ENCODE results near the gene LRRC28. TPM values are rescaled to one million over a fixed set of nuclear protein-coding genes. Genes with fewer than 3 reads are reported as not detected.

LRRC28 gene
- total and polyA plus RNA-seq, 9 of the 15 experiments (the other 6 are each of a cell fraction or from before 2014, with no cell fraction given) = 5.5 to 17.4 (median 7.9) TPM

DNA sequence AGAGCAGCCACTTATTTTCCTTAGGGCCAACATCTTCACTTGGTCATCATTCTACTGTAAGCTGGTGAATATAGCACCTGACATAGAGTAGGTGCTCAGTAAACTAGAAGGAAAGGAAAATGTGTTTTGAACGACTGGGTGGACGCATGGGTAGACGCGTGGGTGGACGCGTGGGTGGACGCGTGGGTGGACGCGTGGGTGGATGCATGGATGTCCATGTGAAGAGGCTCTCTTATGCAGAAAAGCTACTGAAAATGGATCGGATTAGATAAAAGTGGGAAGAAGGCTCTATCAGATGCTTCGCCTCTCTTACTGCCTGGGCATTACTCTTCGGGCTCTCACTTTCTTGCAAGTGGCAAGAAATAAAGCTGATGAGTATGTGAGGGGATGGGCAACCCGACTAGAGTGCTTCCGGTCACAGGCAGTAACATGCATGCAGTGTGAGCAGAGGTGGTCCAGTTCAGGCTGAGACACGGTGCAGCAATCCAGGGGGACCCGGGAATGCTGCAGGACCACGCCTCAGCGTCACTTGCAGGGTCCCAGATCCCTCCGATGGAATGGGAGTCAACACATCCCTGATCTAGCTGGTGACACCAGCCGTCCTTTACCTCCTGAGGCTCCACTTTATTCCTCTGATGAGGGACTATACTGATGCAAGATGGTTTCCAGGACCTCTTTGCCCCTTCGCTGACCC, 176.5 kb downstream of the LRRC28 start:
- no TSS peak for BruUV-seq (replicated peaks)
- Histone ChIP-seq H3K9ac (ENCODE audit: insufficient read depth in 1 of 2, low read depth in 2 of 2, low read length in 2 of 2) (no peak overlapping the region), H3K27me3 (ENCODE audit: control insufficient read depth in 2 of 2, insufficient read depth in 2 of 2, low read length in 2 of 2) (peaks cover 10 to 70% of the 10 kb centered on the region in 2 experiments; a peak in 4 of 5 replicates), H3K27ac (ENCODE audit: extremely low read depth, low read depth, low read length) (no peak overlapping the region), H3K9me1 (ENCODE audit: control insufficient read depth, insufficient read depth, low read length) (peaks cover 3% of the 10 kb centered on the region), H3K4me3 (no peak overlapping the region), H3K4me2 (ENCODE audit: insufficient read depth, low read length) (no peak overlapping the region), H2AFZ (ENCODE audit: low read depth, low read length) (no peak overlapping the region), H3K79me2 (ENCODE audit: control insufficient read depth, insufficient read depth, low read length) (no peaks in the 10 kb centered on the region), H4K20me1 (replicated peaks; ENCODE audit: control insufficient read depth, insufficient read depth, low read length) (no peaks in the 10 kb centered on the region), H3K9me3 (replicated peaks; ENCODE audit: control insufficient read depth, insufficient read depth, low read depth, low read length) (no peaks in the 10 kb centered on the region), H3K4me1 (replicated peaks in 1 of 2; ENCODE audit: control insufficient read depth in 2 of 2, insufficient read depth in 2 of 2, low read length in 2 of 2) (peaks cover 0 to 2% of the 10 kb centered on the region in 2 experiments; a peak in 3 of 5 replicates), H3K36me3 (ENCODE audit: control insufficient read depth, insufficient read depth, low read length) (no peaks in the 10 kb centered on the region)
- POLR2A ChIA-PET = interaction anchor here (0.6 kb wide), 1 partner anchor 1810 kb away, joined by 3 read pairs; no protein-coding TSS in a partner anchor
- FAIRE-seq = no peak
- CTCF ChIA-PET (ENCODE audit: low intra/inter-chr PET ratio) = no interaction called here
- WGBS (ENCODE audit: insufficient coverage, low coverage, missing lambda C conversion rate) = 1% methylated on average over 22 of the region's 22 CpGs
- intact Hi-C loops (cut with micrococcal nuclease) = no loop called here
- no peak for ATAC-seq
- in situ Hi-C loops (cut with MboI) = no loop called here
- DNase-seq (ENCODE audit: extremely low read depth in 1 of 4, low spot score in 3 of 4) = no peak
- TF ChIP-seq KDM4B (IDR thresholded peaks at IDR 0.05; ENCODE audit: borderline replicate concordance in 2 of 2, low read depth in 1 of 2) (no peak), GABPB1 (CRISPR knock-in tag; IDR thresholded peaks at IDR 0.05) (no peak), TEAD4 (IDR thresholded peaks at IDR 0.05; ENCODE audit: low read length) (peak; percentile 41; the same call in 1 of the 2 replicates), TEAD4 (CRISPR knock-in tag; IDR thresholded peaks at IDR 0.05; ENCODE audit: borderline replicate concordance) (no peak), ZNF197 (CRISPR knock-in tag; IDR thresholded peaks at IDR 0.05; ENCODE audit: low read depth) (no peak), MBD2 (IDR thresholded peaks at IDR 0.05; ENCODE audit: borderline replicate concordance, low read depth) (no peak), HNRNPUL1 (IDR thresholded peaks at IDR 0.05; ENCODE audit: low read length) (peak; percentile 97), TRIM24 (IDR thresholded peaks at IDR 0.05) (peak in 1 of 2 experiments; percentile 27; a peak in 1 of 4 replicates), EGR1 (conservative IDR thresholded peaks at IDR 0.05) (peak; percentile 99), SMARCE1 (IDR thresholded peaks at IDR 0.05) (no peak)
- TF ChIP-seq, protein P1, sequence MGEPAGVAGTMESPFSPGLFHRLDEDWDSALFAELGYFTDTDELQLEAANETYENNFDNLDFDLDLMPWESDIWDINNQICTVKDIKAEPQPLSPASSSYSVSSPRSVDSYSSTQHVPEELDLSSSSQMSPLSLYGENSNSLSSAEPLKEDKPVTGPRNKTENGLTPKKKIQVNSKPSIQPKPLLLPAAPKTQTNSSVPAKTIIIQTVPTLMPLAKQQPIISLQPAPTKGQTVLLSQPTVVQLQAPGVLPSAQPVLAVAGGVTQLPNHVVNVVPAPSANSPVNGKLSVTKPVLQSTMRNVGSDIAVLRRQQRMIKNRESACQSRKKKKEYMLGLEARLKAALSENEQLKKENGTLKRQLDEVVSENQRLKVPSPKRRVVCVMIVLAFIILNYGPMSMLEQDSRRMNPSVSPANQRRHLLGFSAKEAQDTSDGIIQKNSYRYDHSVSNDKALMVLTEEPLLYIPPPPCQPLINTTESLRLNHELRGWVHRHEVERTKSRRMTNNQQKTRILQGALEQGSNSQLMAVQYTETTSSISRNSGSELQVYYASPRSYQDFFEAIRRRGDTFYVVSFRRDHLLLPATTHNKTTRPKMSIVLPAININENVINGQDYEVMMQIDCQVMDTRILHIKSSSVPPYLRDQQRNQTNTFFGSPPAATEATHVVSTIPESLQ (CRISPR knock-in tag; IDR thresholded peaks at IDR 0.05) = no peak
- TF ChIP-seq, protein P2, sequence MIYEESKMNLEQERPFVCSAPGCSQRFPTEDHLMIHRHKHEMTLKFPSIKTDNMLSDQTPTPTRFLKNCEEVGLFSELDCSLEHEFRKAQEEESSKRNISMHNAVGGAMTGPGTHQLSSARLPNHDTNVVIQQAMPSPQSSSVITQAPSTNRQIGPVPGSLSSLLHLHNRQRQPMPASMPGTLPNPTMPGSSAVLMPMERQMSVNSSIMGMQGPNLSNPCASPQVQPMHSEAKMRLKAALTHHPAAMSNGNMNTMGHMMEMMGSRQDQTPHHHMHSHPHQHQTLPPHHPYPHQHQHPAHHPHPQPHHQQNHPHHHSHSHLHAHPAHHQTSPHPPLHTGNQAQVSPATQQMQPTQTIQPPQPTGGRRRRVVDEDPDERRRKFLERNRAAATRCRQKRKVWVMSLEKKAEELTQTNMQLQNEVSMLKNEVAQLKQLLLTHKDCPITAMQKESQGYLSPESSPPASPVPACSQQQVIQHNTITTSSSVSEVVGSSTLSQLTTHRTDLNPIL (CRISPR knock-in tag; IDR thresholded peaks at IDR 0.05) = no peak
- TF ChIP-seq, protein P3, sequence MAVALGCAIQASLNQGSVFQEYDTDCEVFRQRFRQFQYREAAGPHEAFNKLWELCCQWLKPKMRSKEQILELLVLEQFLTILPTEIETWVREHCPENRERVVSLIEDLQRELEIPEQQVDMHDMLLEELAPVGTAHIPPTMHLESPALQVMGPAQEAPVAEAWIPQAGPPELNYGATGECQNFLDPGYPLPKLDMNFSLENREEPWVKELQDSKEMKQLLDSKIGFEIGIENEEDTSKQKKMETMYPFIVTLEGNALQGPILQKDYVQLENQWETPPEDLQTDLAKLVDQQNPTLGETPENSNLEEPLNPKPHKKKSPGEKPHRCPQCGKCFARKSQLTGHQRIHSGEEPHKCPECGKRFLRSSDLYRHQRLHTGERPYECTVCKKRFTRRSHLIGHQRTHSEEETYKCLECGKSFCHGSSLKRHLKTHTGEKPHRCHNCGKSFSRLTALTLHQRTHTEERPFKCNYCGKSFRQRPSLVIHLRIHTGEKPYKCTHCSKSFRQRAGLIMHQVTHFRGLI (CRISPR knock-in tag; IDR thresholded peaks at IDR 0.05) = no peak

Measured in K562 (cell line).